GM19463 (cell line): Measurements from ENCODE around the gene PRRC2A.

ENCODE experiments used
- ATAC-seq: cut with Tn5 transposase; IDR thresholded peaks from one replicate; pipeline ENCODE4 v1.9.1; 2021; ENCODE audit warnings: mild to moderate bottlenecking, moderate library complexity; ENCODE audit not compliant: unreplicated experiment

PRRC2A gene

DNA sequence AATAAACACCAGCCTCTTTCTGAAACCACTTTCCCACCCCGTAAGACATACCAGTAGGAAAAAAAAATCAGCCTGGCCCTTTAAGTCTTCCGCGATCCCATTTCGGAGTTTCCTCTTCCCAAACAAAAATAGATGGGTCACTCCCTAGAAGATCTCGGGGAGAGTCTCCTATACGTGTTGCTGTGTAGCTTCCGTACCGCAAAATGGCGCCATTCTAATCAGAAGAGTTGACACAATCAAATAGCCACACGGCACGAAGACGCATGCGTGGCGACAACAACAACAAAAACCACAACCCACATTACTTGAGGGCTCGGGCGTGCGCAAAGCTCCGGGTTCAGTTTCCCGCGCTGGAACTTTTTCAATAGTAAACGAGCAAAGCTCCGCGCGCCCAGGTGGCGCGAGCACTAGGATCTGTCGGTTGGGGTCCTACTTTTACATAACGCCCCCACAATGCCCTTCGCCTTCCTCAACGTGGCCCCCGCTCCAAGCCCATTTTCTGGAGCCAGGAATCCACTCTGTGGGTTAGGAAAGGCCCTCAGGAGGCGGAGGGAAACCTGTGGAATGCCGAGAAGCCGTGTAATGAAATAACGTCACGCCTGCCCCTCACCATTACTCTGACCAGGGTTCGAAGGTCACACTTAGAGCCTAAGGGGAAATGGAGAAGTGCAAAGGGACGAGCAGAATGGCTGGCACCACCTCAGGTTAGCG, 44.4 kb downstream of the PRRC2A start, which contains the start of gene GPANK1:
GPANK1 (minus strand) TSS at position 208 of the 711 bp plus-strand sequence. CDS start 519 bp downstream, outside the sequence.
- ATAC-seq: no peak

GRCh38 chr6:31665501-31666336, 45.2 kb downstream of the PRRC2A start, which contains the start of gene CSNK2B:
CSNK2B (plus strand) TSS chr6:31666080; CDS start chr6:31666832, 752 bp downstream.
- peak; percentile 79 for ATAC-seq

DNA sequence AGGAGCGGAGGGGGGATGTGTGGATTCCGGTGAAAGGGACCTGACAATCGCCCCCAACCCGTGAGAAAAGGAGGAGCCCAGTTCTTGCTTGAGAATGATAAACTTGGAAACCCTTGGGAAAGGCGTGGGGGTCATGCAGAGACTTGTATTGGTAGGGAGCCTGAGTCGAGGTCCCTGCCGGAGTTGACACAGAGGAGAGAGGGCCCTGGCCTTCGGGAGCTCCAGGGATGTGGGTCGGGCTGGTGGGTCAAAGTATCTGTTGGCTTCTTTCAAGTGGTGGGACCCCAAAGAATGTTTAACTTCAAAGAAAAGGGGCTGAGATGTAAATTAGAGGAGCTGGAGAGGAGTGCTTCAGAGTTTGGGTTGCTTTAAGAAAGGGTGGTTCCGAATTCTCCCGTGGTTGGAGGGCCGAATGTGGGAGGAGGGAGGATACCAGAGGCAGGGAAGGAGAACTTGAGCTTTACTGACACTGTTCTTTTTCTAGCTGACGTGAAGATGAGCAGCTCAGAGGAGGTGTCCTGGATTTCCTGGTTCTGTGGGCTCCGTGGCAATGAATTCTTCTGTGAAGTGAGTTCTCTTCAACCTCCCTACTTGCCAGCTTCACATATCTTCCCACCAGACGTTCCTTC, 45.9 kb downstream of the PRRC2A start:
- ATAC-seq: no peak

DNA sequence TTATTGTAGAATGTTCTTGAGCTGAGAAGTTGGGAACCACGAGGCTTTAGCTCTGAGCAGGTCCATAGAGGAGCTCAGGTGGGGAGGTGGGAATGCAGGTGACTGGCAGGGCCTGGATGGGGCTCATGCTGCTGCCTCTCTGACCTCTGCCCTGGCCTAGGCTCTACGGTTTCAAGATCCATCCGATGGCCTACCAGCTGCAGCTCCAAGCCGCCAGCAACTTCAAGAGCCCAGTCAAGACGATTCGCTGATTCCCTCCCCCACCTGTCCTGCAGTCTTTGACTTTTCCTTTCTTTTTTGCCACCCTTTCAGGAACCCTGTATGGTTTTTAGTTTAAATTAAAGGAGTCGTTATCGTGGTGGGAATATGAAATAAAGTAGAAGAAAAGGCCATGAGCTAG, 49.2 kb downstream of the PRRC2A start, which contains the start of gene LY6G5B:
LY6G5B (plus strand) TSS at position 301 of the 400 bp plus-strand sequence. CDS start 975 bp downstream, outside the sequence.
- ATAC-seq: no peak

GRCh38 chr6:31676322-31676903, 55.9 kb downstream of the PRRC2A start:
- ATAC-seq: no peak

DNA sequence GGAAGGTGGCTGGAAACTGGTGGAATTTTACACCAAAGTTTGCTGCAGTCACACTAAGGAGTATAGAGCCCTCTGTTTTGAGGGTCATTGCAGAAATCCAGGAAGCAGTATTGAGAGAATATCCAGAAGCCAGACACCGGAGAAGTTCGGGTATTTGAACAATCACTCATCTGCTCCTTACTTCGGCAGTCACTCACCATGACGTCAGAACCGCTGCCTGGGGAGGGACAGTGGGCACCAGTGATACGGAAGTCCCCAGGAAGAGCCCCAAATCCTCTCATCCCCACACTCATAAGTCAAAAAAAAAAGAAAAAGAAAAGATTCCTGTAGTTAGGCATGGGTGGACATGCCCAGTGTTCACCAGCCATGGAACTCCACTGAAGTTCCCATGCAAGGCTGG, 56.4 kb downstream of the PRRC2A start:
- ATAC-seq: no peak

DNA sequence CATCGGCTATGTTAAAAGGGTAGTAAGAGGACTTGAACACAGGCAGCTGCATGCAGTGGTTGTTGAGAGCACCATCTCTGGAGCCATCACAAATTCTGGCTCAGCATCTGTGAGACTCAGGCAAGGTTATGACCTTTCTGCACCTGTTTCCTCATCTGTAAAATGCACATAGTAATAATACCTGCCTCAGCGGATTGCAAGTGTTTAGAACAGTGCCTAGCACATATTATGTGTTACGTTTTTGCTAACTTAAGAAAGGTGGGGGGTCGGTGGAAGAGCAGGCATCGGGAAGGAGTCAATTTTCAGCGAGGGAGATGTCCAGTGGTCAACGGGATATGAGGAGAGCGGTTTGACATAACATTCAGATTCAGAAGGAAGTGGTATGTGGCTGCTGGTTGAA, 57.4 kb downstream of the PRRC2A start:
- ATAC-seq: no peak

DNA sequence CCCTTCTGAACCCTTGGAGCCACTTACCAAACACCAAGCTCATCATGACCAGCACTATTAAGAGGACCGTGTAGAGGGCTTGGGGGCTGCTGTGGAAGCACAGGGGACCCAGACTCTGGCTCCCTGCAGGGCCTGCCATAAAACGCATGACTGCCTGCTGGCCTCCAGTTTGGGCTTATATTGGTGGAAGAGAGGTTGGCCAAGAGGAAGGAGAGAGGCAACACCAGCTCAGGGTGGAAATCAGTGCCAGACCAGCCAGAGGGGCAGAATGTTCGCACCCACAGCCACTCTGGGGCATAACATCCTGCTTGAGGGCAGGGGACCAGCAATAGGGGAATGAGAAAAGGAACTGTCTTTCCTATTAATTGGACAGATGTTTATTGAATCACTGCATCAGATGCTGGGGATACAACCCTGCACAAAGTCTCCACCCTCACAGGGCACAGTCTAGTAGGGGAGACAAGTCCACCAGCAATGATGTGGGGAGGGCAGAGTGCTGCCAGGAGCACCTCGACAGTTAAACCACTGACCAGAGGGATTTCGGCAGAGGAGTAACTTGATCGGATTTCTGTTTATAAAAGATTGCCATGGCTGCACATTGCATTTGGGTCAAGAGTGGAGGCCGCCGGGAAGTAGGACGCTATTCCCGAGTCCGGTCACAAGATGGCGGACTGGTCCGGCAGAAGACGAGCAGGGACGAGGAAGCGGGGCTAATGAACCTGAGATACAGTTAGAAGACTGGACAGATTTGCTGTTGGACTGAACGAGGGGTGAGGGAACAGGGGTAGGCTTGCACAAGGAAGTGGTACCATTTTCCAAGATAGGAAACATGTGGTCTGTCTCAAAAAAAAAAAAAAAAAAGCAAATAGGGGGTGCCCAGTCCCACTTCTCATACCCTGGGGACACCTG, 60.0 kb downstream of the PRRC2A start, which contains the start of gene LY6G5C:
LY6G5C (minus strand) TSS at position 842 of the 909 bp plus-strand sequence; CDS start at position 148, 694 bp downstream.
- ATAC-seq: no peak

GRCh38 chr6:31681135-31681671, 60.7 kb downstream of the PRRC2A start:
- ATAC-seq: no peak

DNA sequence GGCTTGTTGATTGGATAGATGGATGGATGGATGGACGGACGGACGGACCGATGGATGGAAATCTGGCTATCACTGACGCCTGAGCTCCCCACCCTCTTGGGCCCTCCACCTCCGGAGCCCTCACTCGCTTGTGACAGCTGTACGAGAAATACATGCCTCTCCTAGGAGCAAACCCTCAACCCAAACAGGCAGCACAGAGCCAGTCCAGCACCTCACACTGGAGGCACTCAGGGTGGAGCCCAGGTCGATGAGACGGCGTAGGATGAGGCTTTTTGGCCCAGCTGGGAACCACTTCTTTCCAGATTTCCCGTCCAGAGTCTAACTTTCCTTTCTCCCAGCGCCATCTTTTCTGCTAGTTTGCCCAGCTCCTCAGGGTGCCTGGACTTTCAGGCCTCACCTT, 63.1 kb downstream of the PRRC2A start:
- no peak for ATAC-seq

DNA sequence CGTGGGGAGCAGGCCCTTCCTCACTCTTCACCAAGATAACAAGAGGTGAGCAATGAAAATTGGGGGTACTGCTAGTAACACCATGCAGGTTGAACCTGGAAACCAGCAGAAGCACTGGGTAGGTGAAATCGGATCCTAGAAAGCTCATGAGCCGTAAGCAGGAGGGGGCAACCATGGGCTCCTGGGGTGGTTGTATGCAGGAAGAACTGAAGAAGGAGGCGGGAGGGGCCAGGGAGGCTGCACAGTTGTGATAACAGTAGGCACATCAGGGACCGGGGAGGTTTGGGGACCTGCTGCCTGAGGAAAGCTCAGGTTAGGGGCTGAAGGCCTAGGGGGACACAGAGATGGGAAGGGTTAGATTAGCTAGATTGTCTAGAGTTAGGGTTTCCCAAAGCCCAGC, 66.0 kb downstream of the PRRC2A start:
- ATAC-seq: no peak

DNA sequence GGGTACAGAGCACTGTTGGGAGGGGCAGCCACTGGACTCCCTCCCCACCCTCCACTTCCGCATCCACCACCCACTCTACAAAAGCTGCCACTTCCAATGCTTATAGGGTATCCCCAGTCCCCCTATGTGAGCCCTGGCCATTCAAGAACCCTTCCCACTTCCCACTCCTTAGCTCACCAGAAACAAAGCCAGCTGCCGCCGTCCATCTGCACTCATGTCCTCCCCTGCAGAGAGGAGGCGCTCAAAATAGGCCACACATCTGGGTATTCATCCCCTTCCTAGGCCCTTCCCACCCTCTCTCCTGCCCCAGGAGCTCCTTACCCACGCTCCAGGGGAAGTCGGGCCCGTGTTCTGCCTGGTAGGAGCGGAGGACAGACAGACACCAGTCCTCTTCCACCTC, 66.8 kb downstream of the PRRC2A start:
- no peak for ATAC-seq
